T47D (cell line): ENCODE results near the gene FKBP7.
"Not testable (repeated sequence)": the region's sequence is repeated elsewhere in the genome, so short reads cannot be mapped to it uniquely, and the experiment has no call there.

Experiments used
- DNase-seq, 2 experiments: peaks; one replicate each; pipeline versions ENCODE4 v3.0.0 to v3.0.0-alpha.2; 2011 to 2012; ENCODE audit warnings: low read depth in 1 of 2, low spot score in 1 of 2
- JUND ChIP-seq: IDR thresholded peaks from 2 replicates; pipeline ENCODE4 v1.6.1; 2012; ENCODE audit warnings: low read depth
- in situ Hi-C: cut with HindIII; loops from 2 replicates; pipeline ENCODE4 v1.10.0; 2016; ENCODE audit warnings: low sequenced_read_pairs, low pct_unique_long_range_greater_than_20kb

The FKBP7 gene

GRCh38 chr2:178478439-178479274 lies at the start of gene FKBP7:
TSS of gene FKBP7 (minus strand) at chr2:178478600. CDS start at chr2:178478499, 101 bp downstream.
- TF ChIP-seq JUND: no peak
- in situ Hi-C loops: no loop called here
- peak; percentile 48 to 80 for DNase-seq

- no peak for TF ChIP-seq JUND
- DNase-seq: no peak
- in situ Hi-C loops: no loop called here
Observed at GRCh38 chr2:178527592-178527991, 49.2 kb upstream of the FKBP7 start.

- no peak for TF ChIP-seq JUND
- in situ Hi-C loops: no loop called here
Observed at GRCh38 chr2:178526256-178526655, 47.9 kb upstream of the FKBP7 start.

GRCh38 chr2:178525460-178525859 lies 47.1 kb upstream of the FKBP7 start:
- DNase-seq, in situ Hi-C loops: not testable (repeated sequence)

More at GRCh38 chr2:178526256-178526655, 47.9 kb upstream of the FKBP7 start:
- no peak for DNase-seq

- in situ Hi-C loops, DNase-seq: not testable (repeated sequence)
Observed at GRCh38 chr2:178525010-178525409, 46.6 kb upstream of the FKBP7 start.

GRCh38 chr2:178523596-178524134 lies 45.3 kb upstream of the FKBP7 start:
- DNase-seq: no peak
- no peak for TF ChIP-seq JUND
- in situ Hi-C loops: no loop called here

GRCh38 chr2:178522950-178523595 lies 44.7 kb upstream of the FKBP7 start:
- DNase-seq: peak; percentile 46 to 88
- TF ChIP-seq JUND: no peak
- in situ Hi-C loops: no loop called here

GRCh38 chr2:178521304-178522150 lies 43.1 kb upstream of the FKBP7 start:
- in situ Hi-C loops: no loop called here
- DNase-seq: no peak
- no peak for TF ChIP-seq JUND

GRCh38 chr2:178517496-178517895 lies 39.1 kb upstream of the FKBP7 start:
- no peak for DNase-seq
- TF ChIP-seq JUND: no peak
- in situ Hi-C loops: no loop called here

GRCh38 chr2:178514664-178515063 lies 36.3 kb upstream of the FKBP7 start:
- in situ Hi-C loops: no loop called here
- DNase-seq: no peak
- no peak for TF ChIP-seq JUND

- TF ChIP-seq JUND: no peak
- DNase-seq: no peak
Observed at GRCh38 chr2:178513876-178514275, 35.5 kb upstream of the FKBP7 start.

GRCh38 chr2:178512484-178512883 lies 34.1 kb upstream of the FKBP7 start:
- no peak for DNase-seq
- in situ Hi-C loops: no loop called here
- no peak for TF ChIP-seq JUND

More at GRCh38 chr2:178513876-178514275, 35.5 kb upstream of the FKBP7 start:
- in situ Hi-C loops: no loop called here
